Measurements from ENCODE around the gene SSNA1.
"Not testable (repeated sequence)": the region's sequence is repeated elsewhere in the genome, so short reads cannot be mapped to it uniquely, and the experiment has no call there.

The SSNA1 gene

DNA sequence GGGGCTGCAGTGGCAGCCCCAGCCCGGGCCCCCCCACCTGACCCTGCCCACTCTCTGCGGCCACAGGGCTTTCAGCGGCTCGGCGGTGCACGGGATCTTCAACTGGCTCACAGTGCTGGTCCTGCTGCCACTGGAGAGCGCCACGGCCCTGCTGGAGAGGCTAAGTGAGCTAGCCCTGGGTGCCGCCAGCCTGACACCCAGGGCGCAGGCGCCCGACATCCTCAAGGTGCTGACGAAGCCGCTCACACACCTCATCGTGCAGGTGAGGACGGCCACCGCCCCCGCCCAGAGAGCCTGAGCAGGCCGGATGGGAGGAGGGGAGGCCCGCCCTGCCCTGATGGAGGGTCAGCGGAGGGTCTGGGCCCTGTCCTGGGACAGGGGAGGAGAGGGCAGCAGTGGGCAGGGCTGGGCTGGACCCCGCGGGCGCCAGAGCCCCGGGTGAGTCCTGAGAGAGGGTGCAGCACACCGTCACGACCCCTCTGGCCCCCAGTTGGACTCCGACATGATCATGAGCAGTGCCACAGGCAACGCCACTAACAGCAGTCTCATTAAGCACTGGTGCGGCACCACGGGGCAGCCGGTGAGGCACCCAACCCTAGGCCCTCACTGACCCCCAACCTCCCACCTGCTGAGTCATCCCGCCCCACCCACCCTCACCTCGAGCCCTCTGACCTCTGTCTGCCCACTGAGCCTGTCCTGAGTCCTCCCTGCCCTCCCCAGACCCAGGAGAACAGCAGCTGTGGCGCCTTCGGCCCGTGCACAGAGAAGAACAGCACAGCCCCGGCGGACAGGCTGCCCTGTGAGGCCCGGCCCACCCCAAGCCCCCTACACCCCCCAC, 44.9 kb downstream of the SSNA1 start:
- no peak for DNase-seq (ENCODE audit: low read depth)

DNA sequence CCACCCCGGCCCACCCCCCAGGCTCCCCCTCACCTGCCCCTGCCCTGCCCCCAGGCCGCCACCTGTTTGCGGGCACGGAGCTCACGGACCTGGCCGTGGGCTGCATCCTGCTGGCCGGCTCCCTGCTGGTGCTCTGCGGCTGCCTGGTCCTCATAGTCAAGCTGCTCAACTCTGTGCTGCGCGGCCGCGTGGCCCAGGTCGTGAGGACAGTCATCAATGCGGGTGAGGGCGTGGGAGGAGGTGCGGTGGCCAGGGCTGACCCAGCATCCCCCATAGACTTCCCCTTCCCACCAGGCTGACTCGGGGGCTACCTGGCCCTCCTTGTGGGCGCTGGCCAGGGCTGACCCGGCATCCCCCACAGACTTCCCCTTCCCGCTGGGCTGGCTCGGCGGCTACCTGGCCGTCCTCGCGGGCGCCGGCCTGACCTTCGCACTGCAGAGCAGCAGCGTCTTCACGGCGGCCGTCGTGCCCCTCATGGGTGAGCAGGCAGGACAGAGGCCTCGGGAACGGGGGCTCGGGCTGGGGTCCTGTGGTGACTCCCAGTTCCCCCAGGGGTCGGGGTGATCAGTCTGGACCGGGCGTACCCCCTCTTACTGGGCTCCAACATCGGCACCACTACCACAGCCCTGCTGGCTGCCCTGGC, 45.7 kb downstream of the SSNA1 start:
- DNase-seq (ENCODE audit: low read depth): no peak

DNA sequence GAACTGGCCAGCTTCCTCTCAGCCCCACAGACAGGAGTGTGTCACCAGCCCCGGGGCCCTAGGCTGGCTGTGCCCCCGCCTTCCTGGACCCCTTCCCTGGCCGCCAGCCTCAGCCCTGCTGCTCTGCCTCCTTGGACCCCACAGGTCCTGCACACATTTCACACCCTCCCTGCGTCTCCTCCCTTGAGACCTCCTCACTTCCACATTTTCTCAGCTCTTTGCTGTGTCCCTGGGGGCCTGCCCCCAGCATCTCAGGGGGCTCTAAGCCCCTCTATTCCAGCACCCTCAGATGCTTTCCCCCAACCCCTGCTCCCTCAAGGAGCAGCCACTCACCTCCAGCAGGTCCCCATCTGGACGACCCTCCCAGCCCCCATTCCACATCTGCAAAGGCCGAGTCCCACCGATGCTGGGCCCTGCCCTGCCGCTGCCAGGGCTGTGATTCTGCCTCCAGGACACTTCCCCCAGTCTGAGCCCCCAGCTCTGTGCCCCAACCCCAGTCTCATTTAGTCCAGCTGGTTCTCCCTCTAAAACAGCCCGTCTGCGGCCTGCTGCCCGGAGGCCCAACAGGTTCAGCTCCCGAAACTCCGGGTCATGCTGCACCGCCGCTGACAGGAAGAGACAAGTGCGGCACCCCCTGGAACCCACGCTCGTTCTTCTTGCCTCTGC, 46.4 kb downstream of the SSNA1 start:
- no peak for DNase-seq (ENCODE audit: low read depth)

DNA sequence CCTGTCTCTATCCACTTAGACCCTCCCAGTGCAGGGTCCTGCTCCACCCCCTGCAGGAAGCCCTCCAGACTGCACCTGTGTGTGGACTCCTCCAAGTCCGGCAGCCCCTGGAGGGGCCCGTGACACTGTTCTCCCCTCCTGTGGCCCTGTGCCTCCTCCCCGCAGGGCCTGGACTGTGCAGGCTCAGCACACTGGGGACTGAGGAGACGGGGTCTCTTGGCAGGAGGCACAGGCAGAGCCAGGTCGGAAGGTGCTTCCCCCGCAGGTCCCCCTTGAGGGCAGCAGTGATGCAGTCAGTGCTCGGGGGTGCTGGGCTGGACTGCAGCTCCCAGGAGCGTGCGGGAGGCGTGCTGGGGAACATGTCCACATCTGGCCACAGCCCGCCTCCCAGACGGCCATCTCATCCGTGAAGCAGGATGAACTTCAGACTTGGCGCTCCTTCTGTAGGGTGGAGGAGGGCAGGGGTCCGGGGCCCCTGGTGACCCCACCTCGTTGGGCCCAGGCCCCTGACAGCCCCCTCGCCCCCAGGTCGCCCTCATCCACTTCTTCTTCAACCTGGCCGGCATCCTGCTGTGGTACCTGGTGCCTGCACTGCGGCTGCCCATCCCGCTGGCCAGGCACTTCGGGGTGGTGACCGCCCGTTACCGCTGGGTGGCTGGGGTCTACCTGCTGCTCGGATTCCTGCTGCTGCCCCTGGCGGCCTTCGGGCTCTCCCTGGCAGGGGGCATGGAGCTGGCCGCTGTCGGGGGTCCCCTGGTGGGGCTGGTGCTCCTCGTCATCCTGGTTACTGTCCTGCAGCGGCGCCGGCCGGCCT, 47.2 kb downstream of the SSNA1 start:
- DNase-seq (ENCODE audit: low read depth): no peak

DNA sequence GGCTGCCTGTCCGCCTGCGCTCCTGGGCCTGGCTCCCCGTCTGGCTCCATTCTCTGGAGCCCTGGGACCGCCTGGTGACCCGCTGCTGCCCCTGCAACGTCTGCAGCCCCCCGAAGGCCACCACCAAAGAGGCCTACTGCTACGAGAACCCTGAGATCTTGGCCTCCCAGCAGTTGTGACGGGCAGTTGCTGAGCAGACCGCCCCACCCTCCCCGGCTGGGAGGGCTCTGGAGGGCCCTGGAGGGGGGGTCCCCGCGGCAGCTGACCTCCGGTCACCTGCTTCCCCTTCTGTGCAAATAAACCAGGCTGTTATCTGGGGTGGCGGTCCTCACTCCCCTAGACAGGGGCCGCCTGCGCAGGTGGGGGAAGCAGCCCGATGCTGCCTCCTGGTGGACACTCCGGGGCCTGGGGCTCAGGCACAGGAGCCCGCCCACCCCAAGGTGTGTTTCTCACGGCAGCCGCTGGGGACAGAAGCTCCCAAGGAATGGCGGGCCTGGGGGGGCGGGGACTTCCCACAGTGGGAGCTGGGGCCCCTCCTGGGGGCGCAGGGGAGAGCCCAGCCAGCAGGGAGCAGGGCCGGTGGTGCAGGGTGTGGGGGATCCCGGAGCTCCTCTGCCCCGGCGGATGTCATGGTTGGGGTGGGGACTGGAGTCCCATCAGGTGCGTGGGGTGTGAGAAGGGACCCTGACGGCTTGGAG, 47.9 kb downstream of the SSNA1 start:
- peak; percentile 39 for DNase-seq (ENCODE audit: low read depth)

DNA sequence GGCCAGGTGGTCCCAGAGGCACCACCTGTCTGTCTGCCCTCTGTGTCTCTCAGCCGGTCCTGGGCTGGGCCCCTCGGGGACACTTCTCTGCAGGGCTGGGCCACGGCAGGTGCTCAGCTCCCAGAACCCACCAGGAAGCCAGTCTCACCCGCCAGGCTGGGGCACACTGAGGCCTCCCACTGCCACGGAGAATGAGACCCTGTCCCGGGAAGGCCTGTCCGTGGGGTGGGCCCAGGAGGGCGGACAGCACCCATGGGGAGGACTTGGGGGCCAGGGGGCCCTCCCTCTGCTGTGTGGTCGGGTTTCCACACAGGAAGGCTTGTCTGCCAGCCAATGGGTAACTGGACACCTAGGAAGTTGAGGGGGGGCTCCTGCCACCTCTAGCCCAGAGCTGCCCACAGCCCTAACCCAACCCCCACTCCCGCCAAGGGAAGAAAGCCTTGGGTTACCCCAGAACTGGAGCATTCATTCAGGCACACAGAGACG, 48.5 kb downstream of the SSNA1 start:
- DNase-seq (ENCODE audit: low read depth): no peak

DNA sequence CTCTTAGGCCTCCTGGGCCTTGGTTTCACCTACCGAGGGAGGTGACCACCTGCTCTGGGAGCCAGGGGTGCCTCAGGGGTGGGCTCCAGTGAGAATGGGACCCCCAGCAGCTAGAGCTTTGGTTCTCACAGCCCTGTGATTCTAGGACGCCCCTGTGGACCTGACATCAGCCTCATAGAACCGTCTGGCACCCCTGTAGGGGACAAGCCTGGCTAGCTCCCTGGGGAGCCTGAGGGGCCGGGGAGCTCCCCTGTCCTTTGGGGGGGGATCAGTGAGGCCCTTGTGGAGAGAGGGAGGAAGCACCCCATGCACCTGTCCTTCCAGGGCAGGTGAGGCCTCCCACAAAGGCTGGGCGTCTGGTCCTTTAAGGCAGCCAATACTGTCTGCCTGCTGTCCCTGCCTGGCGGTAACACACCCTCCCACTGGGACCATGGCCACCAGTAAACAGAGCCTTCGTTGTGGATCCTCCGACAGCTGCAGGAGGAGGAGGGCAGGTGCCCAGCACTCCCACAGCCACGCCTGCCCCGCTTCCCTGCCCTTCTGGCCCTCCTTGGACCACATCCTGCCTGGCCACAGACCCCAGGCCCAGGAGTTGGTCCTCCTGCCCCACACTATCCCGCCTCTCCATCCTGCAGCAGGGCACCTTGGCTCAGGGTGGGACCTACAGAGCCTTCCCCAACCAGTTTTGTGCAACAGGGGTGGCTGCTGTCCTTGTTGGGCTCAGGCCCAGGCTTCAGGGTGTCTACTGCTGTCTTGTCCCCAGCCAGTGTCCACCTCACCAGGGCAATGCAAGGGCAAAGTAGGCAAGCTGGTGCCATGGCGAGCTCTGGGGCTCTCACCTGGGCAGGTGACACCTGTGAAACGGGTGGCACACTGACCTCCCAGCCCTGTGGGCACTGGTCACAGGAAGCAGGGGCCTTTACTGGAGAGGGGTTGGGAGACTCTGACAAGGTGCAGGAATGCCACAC, 49.6 kb downstream of the SSNA1 start:
- DNase-seq (ENCODE audit: low read depth): no peak

DNA sequence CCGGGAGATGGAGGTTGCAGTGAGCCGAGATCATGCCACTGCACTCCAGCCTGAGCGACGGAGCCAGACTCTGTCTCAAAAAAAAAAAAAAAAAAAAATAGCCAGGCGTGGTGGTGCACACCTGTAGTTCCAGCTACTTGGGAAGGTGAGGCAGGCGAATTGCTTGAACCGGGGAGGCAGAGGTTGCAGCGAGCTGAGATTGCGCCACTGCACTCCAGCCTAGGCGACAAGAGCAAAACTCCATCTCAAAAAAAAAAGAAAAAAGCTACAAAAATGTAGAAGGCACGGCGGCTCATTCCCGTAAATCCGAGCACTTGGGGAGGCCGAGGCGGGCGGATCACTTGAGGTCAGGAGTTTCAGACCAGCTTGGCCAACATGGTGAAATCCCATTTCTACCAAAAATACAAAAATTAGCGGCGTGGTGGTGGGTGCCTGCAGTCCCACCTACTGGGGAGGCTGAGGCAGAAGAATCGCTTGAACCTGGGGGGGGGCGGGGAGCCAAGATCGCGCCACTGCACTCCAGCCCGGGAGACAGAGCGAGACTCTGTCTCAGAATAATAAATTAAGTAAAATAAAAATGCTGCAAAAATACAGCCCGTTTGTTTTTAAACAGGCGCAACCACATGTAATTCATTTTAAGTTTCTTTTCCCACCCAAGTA, 51.2 kb downstream of the SSNA1 start:
- not testable (repeated sequence) for DNase-seq (ENCODE audit: low read depth)

All from fibroblast of gingiva (primary cell).